HEK293 (cell line): ENCODE data around the gene PRCP.

Experiments used
- CTCF ChIA-PET: fragments of 350-600 bp; formaldehyde crosslinking; extraction: SDS; loops from one replicate; lab custom pipeline; 2021; ENCODE audit warnings: antibody characterized with exemption; lab: Yijun Ruan, JAX
- POLR2A ChIA-PET: fragments of 300-600 bp; formaldehyde crosslinking; extraction: SDS; loops from one replicate; lab custom pipeline; 2020; ENCODE audit warnings: antibody characterized with exemption, inconsistent platforms; lab: Yijun Ruan, JAX
- H3K27ac ChIP-seq: fragments of 200-500 bp; sonication (Bioruptor generic); 2 replicates; pipeline ENCODE4 v1.5.1; 2014; ENCODE audit warnings: low read depth, low read length, control low read depth, inconsistent platforms; ENCODE audit errors: extremely low read depth
- H3K36me3 ChIP-seq, 2 experiments: fragments of 200-500 bp in 1 of 2; sonication (Bioruptor generic) in 1 of 2; 1 replicate in 1 of 2; 2 replicates in 1 of 2; pipeline ENCODE4 v1.5.1; 2014 to 2017; ENCODE audit warnings: inconsistent platforms in 2 of 2, low read length in 2 of 2; ENCODE audit not compliant: control insufficient read depth in 2 of 2, insufficient read depth in 1 of 2
- H3K4me1 ChIP-seq: fragments of 200-500 bp; sonication (Bioruptor generic); 2 replicates; pipeline ENCODE4 v1.5.1; 2014; ENCODE audit warnings: mild to moderate bottlenecking, low read length, inconsistent platforms; ENCODE audit not compliant: control insufficient read depth, insufficient read depth
- H3K4me3 ChIP-seq: 2 replicates; pipeline ENCODE4 v1.5.1; 2011; ENCODE audit warnings: low read depth, mild to moderate bottlenecking, control low read depth, low read length, moderate library complexity
- H3K9me3 ChIP-seq: fragments of 200-500 bp; sonication (Bioruptor generic); 2 replicates; pipeline ENCODE4 v1.5.1; 2014; ENCODE audit warnings: low read depth, low read length, inconsistent platforms; ENCODE audit not compliant: control insufficient read depth, insufficient read depth
- GLIS2 ChIP-seq: fragments of 450-650 bp; formaldehyde crosslinking; IDR thresholded peaks from 2 replicates; pipeline ENCODE4 v1.5.1; 2016; ENCODE audit warnings: missing biosample characterization, missing genetic modification characterization
- KLF1 ChIP-seq: fragments of 450-650 bp; formaldehyde crosslinking; IDR thresholded peaks from 2 replicates; pipeline ENCODE4 v1.5.1; 2016; ENCODE audit warnings: missing biosample characterization, missing genetic modification characterization
- ZBTB26 ChIP-seq: fragments of 450-650 bp; formaldehyde crosslinking; optimal IDR thresholded peaks from 2 replicates; pipeline ENCODE3; 2016; ENCODE audit warnings: missing biosample characterization, mild to moderate bottlenecking, missing genetic modification characterization
- ZFP37 ChIP-seq: fragments of 450-650 bp; formaldehyde crosslinking; IDR thresholded peaks from 2 replicates; pipeline ENCODE4 v1.5.1; 2016; ENCODE audit warnings: missing biosample characterization, missing genetic modification characterization
- ZFP69B ChIP-seq: fragments of 450-650 bp; formaldehyde crosslinking; IDR thresholded peaks from 2 replicates; pipeline ENCODE4 v1.5.1; 2016; ENCODE audit warnings: missing biosample characterization, missing genetic modification characterization
- ZNF184 ChIP-seq: fragments of 450-650 bp; IDR thresholded peaks from 2 replicates; pipeline ENCODE4 v1.5.1; 2018; ENCODE audit warnings: missing biosample characterization, mild to moderate bottlenecking, missing genetic modification characterization
- ZNF2 ChIP-seq: fragments of 450-650 bp; formaldehyde crosslinking; IDR thresholded peaks from 2 replicates; pipeline ENCODE4 v1.5.1; 2016; ENCODE audit warnings: missing biosample characterization, missing genetic modification characterization
- ZNF211 ChIP-seq: fragments of 450-650 bp; formaldehyde crosslinking; IDR thresholded peaks from 2 replicates; pipeline ENCODE4 v1.5.1; 2016; ENCODE audit warnings: low read depth, missing biosample characterization, missing genetic modification characterization
- ZNF266 ChIP-seq: fragments of 450-650 bp; formaldehyde crosslinking; IDR thresholded peaks from 2 replicates; pipeline ENCODE4 v1.5.1; 2016; ENCODE audit warnings: missing biosample characterization, missing genetic modification characterization, low read depth
- ZNF366 ChIP-seq: fragments of 450-650 bp; formaldehyde crosslinking; conservative IDR thresholded peaks from 2 replicates; pipeline ENCODE4 v1.5.1; 2016; ENCODE audit warnings: missing biosample characterization, missing genetic modification characterization
- ZNF37A ChIP-seq: fragments of 450-650 bp; IDR thresholded peaks from 2 replicates; pipeline ENCODE4 v1.5.1; 2018; ENCODE audit warnings: missing biosample characterization, missing genetic modification characterization
- ZNF398 ChIP-seq: fragments of 450-650 bp; formaldehyde crosslinking; IDR thresholded peaks from 2 replicates; pipeline ENCODE4 v1.5.1; 2017; ENCODE audit warnings: missing biosample characterization, missing genetic modification characterization
- ZNF558 ChIP-seq: fragments of 450-650 bp; formaldehyde crosslinking; IDR thresholded peaks from 2 replicates; pipeline ENCODE4 v1.5.1; 2016; ENCODE audit warnings: missing biosample characterization, missing genetic modification characterization
- ZNF677 ChIP-seq: fragments of 450-650 bp; IDR thresholded peaks from 2 replicates; pipeline ENCODE4 v1.5.0; 2018; ENCODE audit warnings: missing biosample characterization, mild to moderate bottlenecking, missing genetic modification characterization, moderate library complexity
- TF ChIP-seq, protein P1 (sequence below): fragments of 450-650 bp; formaldehyde crosslinking; conservative IDR thresholded peaks from 2 replicates; pipeline ENCODE4 v1.5.1; 2016; ENCODE audit warnings: low read depth, missing biosample characterization, missing genetic modification characterization

The PRCP gene

GRCh38 chr11:82796998-82797961, 103.0 kb downstream of the PRCP start:
- ChIA-PET CTCF (interaction anchor here (0.8 kb wide), 1 partner anchor 21 kb away, joined by 3 read pairs; no protein-coding TSS in a partner anchor), POLR2A (no interaction called here)
- Histone ChIP-seq H3K36me3 (no peaks in the 10 kb centered on the region), H3K27ac (no peak overlapping the region), H3K4me3 (no peak overlapping the region), H3K4me1 (no peaks in the 10 kb centered on the region), H3K9me3 (no peaks in the 10 kb centered on the region)
- no peak for TF ChIP-seq ZNF677 (tag by site-specific recombination)
- no peak for TF ChIP-seq ZNF184 (tag by site-specific recombination)
- TF ChIP-seq ZNF211 (tag by site-specific recombination) = no peak

DNA sequence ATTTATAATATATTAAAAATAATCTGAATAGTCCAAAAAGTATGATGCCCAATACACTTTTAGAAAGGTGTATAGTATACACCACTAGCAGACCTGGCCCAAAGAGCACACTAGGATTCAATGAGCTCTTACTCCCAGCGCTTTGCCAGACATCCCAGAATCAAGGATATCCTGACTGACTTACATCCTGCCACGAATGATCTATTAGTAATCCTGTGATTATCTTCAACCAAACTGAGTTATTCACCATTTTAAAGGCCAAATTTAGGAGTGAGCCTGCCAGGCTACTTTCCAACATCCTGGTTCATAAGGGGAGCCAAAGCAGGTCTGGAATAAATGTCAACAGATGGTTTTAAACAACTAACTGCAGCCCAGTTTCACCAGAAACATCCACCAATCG, 105.7 kb downstream of the PRCP start:
- Histone ChIP-seq H3K4me1 (no peaks in the 10 kb centered on the region), H3K4me3 (no peak overlapping the region), H3K27ac (no peak overlapping the region), H3K9me3 (no peaks in the 10 kb centered on the region), H3K36me3 (no peaks in the 10 kb centered on the region)
- ChIA-PET POLR2A (no interaction called here), CTCF (interaction anchor here (0.6 kb wide), 1 partner anchor 62 kb away, joined by 4 read pairs; no protein-coding TSS in a partner anchor)
- no peak for TF ChIP-seq ZNF2 (tag by site-specific recombination)
- no peak for TF ChIP-seq ZNF37A (tag by site-specific recombination)
- TF ChIP-seq, protein P1, sequence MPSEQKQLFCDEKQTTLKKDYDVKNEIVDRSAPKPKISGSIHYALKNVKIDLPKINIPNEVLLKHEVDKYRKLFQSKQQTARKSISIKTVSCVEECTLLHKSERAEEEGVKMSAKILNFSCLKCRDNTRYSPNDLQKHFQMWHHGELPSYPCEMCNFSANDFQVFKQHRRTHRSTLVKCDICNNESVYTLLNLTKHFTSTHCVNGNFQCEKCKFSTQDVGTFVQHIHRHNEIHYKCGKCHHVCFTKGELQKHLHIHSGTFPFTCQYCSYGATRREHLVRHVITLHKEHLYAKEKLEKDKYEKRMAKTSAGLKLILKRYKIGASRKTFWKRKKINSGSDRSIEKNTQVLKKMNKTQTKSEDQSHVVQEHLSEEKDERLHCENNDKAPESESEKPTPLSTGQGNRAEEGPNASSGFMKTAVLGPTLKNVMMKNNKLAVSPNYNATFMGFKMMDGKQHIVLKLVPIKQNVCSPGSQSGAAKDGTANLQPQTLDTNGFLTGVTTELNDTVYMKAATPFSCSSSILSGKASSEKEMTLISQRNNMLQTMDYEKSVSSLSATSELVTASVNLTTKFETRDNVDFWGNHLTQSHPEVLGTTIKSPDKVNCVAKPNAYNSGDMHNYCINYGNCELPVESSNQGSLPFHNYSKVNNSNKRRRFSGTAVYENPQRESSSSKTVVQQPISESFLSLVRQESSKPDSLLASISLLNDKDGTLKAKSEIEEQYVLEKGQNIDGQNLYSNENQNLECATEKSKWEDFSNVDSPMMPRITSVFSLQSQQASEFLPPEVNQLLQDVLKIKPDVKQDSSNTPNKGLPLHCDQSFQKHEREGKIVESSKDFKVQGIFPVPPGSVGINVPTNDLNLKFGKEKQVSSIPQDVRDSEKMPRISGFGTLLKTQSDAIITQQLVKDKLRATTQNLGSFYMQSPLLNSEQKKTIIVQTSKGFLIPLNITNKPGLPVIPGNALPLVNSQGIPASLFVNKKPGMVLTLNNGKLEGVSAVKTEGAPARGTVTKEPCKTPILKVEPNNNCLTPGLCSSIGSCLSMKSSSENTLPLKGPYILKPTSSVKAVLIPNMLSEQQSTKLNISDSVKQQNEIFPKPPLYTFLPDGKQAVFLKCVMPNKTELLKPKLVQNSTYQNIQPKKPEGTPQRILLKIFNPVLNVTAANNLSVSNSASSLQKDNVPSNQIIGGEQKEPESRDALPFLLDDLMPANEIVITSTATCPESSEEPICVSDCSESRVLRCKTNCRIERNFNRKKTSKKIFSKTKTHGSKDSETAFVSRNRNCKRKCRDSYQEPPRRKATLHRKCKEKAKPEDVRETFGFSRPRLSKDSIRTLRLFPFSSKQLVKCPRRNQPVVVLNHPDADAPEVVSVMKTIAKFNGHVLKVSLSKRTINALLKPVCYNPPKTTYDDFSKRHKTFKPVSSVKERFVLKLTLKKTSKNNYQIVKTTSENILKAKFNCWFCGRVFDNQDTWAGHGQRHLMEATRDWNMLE (tag by site-specific recombination) = no peak
- no peak for TF ChIP-seq ZFP69B (tag by site-specific recombination)
- no peak for TF ChIP-seq KLF1 (tag by site-specific recombination)
- no peak for TF ChIP-seq ZNF398 (tag by site-specific recombination)
- no peak for TF ChIP-seq ZBTB26
- TF ChIP-seq ZNF266 (tag by site-specific recombination) = no peak
- no peak for TF ChIP-seq ZNF558 (tag by site-specific recombination)
- no peak for TF ChIP-seq GLIS2 (tag by site-specific recombination)
- TF ChIP-seq ZNF366 (tag by site-specific recombination) = no peak
- no peak for TF ChIP-seq ZFP37 (tag by site-specific recombination)
